ENCODE data around the gene SAMD3. TPM values are rescaled to one million over a fixed set of nuclear protein-coding genes. Genes with fewer than 3 reads are reported as not detected.

Gene SAMD3
- total RNA-seq, 2 experiments from 2014 or later: 4.6 to 4.7 TPM

GRCh38 chr6:130105996-130106704 is 116.6 kb downstream of the SAMD3 start:
- CTCF ChIA-PET: no interaction called here

DNA sequence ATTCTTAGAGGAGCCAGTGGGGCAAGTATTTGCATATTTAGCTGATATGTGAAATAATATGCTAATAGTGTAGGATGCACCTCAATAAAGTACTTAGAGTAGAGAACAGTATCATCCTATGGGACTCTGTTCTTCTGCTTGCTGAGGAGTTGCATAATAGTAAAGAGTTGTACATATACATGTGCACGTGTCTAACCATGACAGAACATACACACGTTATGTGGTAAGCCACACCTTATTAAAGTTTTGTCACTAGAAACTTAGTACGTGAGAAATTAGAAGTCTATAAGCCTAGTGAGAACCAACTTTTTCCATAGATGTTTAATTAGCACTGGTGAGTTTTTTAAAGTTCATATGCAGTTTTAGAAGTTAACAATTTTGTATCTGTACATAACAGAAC is 123.6 kb downstream of the SAMD3 start:
- CTCF ChIA-PET: no interaction called here
- POLR2A ChIA-PET: no interaction called here

More at GRCh38 chr6:130105996-130106704, 116.6 kb downstream of the SAMD3 start:
- POLR2A ChIA-PET: no interaction called here

- CTCF ChIA-PET: no interaction called here
- POLR2A ChIA-PET: no interaction called here
These were observed 124.4 kb downstream of the SAMD3 start for GRCh38 chr6:130098317-130098716.

Other genes starting within 250 kb of the SAMD3 start
- gene L3MBTL3, start 204.4 kb downstream of the SAMD3 start, total RNA-seq: 1 to 10 TPM; 9.5 to 9.8 TPM
- under 1 TPM; 0.70 to 0.92 TPM for gene TMEM200A, start 143.1 kb upstream of the SAMD3 start, total RNA-seq